GM12874 (cell line): ENCODE measurements around the gene USP12.

Source experiments
- TF ChIP-seq, protein P1 (sequence below): IDR thresholded peaks from 2 replicates; pipeline ENCODE4 v1.5.1; 2011; ENCODE audit warnings: low read depth, mild to moderate bottlenecking, control low read depth, low read length, moderate library complexity; ENCODE audit not compliant: insufficient read depth

Gene USP12

DNA sequence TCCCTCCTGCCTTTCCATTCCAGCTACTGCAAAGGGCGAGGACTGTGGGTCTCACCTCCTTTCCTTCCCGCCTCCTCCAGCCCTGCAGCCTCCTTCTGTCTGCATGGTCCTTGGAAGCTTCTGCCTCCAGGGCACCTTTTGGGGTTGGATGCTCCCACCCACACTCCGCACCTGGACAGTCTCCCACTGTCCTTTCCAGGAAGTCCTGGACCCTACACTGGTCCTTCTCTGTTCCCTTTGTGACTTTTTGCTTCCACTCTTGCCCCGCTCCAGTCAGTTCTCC is 130.8 kb downstream of the USP12 start:
- TF ChIP-seq, protein P1, sequence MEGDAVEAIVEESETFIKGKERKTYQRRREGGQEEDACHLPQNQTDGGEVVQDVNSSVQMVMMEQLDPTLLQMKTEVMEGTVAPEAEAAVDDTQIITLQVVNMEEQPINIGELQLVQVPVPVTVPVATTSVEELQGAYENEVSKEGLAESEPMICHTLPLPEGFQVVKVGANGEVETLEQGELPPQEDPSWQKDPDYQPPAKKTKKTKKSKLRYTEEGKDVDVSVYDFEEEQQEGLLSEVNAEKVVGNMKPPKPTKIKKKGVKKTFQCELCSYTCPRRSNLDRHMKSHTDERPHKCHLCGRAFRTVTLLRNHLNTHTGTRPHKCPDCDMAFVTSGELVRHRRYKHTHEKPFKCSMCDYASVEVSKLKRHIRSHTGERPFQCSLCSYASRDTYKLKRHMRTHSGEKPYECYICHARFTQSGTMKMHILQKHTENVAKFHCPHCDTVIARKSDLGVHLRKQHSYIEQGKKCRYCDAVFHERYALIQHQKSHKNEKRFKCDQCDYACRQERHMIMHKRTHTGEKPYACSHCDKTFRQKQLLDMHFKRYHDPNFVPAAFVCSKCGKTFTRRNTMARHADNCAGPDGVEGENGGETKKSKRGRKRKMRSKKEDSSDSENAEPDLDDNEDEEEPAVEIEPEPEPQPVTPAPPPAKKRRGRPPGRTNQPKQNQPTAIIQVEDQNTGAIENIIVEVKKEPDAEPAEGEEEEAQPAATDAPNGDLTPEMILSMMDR: no peak

GRCh38 chr13:27039171-27039701 is 132.4 kb downstream of the USP12 start:
- TF ChIP-seq, protein P1: no peak

GRCh38 chr13:27038323-27038722 is 133.3 kb downstream of the USP12 start:
- TF ChIP-seq, protein P1: no peak

- TF ChIP-seq, protein P1: no peak
Measured at GRCh38 chr13:27037571-27037970, 134.0 kb downstream of the USP12 start.

GRCh38 chr13:27037171-27037570 is 134.4 kb downstream of the USP12 start:
- TF ChIP-seq, protein P1: no peak

- TF ChIP-seq, protein P1: no peak
Measured at GRCh38 chr13:27036236-27036981, 135.2 kb downstream of the USP12 start.

GRCh38 chr13:27035892-27036235 is 135.7 kb downstream of the USP12 start:
- TF ChIP-seq, protein P1: no peak

DNA sequence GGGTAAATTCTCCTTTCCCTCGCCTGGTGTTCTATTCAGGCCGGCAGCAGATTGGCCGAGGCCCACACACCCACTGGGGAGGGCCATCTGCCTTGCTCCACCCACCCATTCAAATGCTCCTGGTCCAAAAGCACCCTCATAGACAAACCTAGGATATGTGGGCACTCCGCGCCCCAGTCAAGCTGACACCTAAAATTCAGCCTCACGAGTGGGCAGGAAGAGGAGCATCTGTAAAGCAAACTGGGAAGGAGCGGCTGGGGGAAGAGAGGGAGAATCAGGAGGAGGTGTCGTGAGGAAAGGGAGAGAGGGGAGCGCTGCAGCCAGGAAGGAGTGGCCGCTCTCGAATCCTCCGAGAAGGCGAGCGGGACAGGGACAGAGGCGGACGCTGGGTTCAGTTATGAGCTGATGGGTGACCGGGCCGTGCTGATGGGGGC is 136.9 kb downstream of the USP12 start:
- TF ChIP-seq, protein P1: no peak
